Right lobe of liver (tissue), 4 donors: ENCODE measurements around the gene KRT80.

ENCODE experiments used
- POLR2A ChIP-seq: fragments of 450-650 bp; IDR thresholded peaks from one replicate; pipeline ENCODE4 v1.6.1; 2017; ENCODE audit warnings: antibody characterized with exemption, mild to moderate bottlenecking
- TF ChIP-seq, protein P1 (sequence below), 4 donors: fragments of 200-600 bp in 3 of 4; fragments of 450-650 bp in 1 of 4; IDR thresholded peaks; one replicate each; pipeline versions ENCODE4 v1.5.1 to v1.8.0; 2016 to 2022; ENCODE audit warnings: antibody characterized with exemption in 4 of 4, mild to moderate bottlenecking in 2 of 4
- donor health status: DM: no; HTN: no; CAD: no.
- donor health status: DM: no; HTN: no; CAD: no.
- donor health status: DM: no; HTN: yes; CAD: no.

GRCh38 chr12:52235001-52235764, 43.4 kb upstream of the KRT80 start:
- TF ChIP-seq, protein P1, sequence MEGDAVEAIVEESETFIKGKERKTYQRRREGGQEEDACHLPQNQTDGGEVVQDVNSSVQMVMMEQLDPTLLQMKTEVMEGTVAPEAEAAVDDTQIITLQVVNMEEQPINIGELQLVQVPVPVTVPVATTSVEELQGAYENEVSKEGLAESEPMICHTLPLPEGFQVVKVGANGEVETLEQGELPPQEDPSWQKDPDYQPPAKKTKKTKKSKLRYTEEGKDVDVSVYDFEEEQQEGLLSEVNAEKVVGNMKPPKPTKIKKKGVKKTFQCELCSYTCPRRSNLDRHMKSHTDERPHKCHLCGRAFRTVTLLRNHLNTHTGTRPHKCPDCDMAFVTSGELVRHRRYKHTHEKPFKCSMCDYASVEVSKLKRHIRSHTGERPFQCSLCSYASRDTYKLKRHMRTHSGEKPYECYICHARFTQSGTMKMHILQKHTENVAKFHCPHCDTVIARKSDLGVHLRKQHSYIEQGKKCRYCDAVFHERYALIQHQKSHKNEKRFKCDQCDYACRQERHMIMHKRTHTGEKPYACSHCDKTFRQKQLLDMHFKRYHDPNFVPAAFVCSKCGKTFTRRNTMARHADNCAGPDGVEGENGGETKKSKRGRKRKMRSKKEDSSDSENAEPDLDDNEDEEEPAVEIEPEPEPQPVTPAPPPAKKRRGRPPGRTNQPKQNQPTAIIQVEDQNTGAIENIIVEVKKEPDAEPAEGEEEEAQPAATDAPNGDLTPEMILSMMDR (IDR thresholded peaks at IDR 0.05) = no peak
- TF ChIP-seq POLR2A = no peak
